ENCODE data around the gene CHI3L2.
"Not testable (repeated sequence)": the region's sequence is repeated elsewhere in the genome, so short reads cannot be mapped to it uniquely, and the experiment has no call there.

The CHI3L2 gene

DNA sequence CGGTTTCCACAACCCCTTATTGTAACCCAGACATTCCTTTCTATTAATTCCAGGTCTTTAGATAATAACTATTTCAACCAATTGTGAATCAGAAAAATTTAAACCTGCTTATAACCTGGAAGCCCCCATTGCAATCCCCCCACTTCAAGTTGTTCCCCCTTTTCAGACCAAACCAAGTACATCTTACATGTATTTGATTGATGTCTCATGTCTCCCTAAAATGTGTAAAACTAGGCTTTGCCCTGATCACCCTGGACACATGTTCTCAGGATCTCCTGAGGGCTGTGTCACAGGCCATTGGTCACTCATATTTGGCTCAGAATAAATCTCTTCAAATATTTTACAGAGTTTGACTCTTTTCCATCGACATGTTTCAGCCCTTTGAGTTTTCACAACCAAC is 12.2 kb upstream of the CHI3L2 start:
- H3K4me3 ChIP-seq (ENCODE audit: low read length); H3K27me3 ChIP-seq (ENCODE audit: insufficient read depth, low read length); H3K9me3 ChIP-seq (ENCODE audit: insufficient read depth, low read depth, low read length); H3K36me3 ChIP-seq (ENCODE audit: insufficient read depth, low read depth, low read length); H3K9ac ChIP-seq (ENCODE audit: low read depth, low read length); H3K27ac ChIP-seq (ENCODE audit: low read length): not testable (repeated sequence)
- H3K4me1 ChIP-seq (ENCODE audit: insufficient read depth, low read length): peaks cover 16% of the 10 kb centered on the region; the same call in 1 of the 2 replicates

DNA sequence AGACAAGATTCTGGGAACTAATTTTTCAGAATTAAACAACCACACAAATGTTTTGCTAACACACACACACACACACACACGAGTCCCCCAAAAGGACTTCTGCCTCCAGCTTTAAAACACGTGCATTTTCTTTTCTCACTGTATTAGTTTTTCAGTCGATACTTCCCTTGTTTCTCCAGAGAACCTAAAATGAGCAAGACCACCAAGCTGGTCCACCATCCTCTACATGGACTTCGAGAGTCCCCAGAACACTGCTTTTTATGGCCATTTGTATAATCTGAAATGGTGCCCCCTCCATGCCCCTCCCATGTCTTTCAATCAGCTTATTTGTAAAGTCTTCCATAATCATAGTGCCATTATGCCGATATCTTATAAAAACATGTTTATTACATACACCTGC is 10.8 kb upstream of the CHI3L2 start:
- no peak overlapping the region for H3K9ac ChIP-seq (ENCODE audit: low read depth, low read length)
- peaks cover 16% of the 10 kb centered on the region; the same call in 1 of the 2 replicates for H3K4me1 ChIP-seq (ENCODE audit: insufficient read depth, low read length)
- no peaks in the 10 kb centered on the region for H3K27me3 ChIP-seq (ENCODE audit: insufficient read depth, low read length)
- no peaks in the 10 kb centered on the region for H3K36me3 ChIP-seq (ENCODE audit: insufficient read depth, low read depth, low read length)
- no peaks in the 10 kb centered on the region for H3K9me3 ChIP-seq (ENCODE audit: insufficient read depth, low read depth, low read length)
- no peak overlapping the region for H3K4me3 ChIP-seq (ENCODE audit: low read length)
- no peak overlapping the region for H3K27ac ChIP-seq (ENCODE audit: low read length)

DNA sequence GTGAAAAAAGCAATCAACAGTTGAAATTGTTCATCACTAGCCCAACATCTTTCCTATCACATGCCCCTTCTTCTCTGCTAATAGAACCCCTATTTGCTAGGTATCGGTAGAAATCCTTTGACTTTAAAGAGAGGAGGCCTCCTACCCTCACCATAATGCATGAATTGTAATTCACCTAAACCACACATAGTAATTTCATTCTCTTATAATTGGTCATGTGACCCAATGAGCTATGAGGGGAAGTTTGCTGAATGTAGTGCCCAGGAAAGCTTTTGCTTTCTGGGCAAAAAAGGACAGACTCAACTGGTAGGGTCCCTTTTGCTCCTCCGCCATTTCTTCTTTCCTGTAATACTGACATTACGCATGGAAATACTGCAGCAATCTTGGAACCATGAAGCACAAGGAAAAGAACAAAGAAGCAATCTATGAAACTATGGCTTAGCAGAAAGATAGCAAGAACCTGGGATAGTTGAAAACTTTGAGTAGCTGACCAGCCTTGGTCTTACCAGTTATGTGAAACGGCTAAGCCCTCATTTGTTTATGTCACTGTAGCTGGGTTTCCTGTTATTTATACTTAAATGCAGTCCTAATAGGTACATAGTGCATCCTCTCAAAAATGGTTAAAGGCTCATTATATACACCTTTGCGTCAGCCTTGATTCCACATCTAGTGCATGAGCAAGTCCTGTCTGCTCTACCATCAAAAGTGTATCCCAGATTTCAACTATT is 10.2 kb upstream of the CHI3L2 start:
- Histone ChIP-seq H3K36me3 (ENCODE audit: insufficient read depth, low read depth, low read length) (no peaks in the 10 kb centered on the region), H3K4me3 (ENCODE audit: low read length) (no peak overlapping the region), H3K27ac (ENCODE audit: low read length) (no peak overlapping the region), H3K9ac (ENCODE audit: low read depth, low read length) (no peak overlapping the region), H3K4me1 (ENCODE audit: insufficient read depth, low read length) (peaks cover 16% of the 10 kb centered on the region; the same call in 1 of the 2 replicates), H3K9me3 (ENCODE audit: insufficient read depth, low read depth, low read length) (no peaks in the 10 kb centered on the region), H3K27me3 (ENCODE audit: insufficient read depth, low read length) (no peaks in the 10 kb centered on the region)

DNA sequence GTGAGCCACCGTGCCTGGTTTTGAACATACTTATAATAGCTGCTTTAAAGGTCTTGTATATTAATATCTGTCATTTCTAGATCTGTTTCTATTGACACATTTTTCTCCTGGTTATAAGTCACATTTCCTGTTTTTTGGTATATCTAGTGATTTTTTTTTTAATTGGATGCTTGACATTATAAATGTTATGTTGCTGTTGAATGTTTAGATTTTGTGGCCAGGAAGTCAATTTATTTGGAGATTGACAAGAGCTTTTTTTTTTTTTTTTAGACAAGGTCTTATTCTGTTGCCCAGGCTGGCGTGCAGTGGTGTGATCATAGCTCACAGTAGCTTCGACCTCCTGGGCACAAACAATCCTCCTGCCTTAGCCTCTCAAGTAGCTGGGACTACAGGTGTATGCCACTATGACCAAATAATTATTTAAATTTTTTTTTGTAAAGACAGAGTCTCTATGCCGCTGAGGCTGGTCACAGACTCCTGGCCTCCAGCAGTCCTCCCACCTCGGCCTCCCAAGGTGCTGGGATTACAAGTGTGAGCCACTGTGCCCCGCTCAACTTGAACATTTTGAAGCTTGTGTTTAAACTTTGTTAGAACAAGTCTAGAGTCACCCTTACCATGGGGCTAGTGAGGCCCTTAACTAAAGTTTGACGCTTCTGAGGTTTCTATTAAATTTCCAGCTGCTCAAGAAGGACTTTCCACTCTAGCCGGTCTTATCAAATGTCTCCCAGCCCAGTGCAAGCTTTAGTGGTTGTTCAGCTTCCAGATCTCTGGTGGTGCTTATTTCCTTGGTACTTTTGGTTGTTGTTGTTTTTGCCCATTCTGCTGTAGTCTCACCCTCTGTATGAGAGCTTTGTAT is 8.6 kb upstream of the CHI3L2 start:
- Histone ChIP-seq H3K4me1 (ENCODE audit: insufficient read depth, low read length) (peaks cover 16% of the 10 kb centered on the region; the same call in 1 of the 2 replicates), H3K4me3 (ENCODE audit: low read length) (no peak overlapping the region), H3K9ac (ENCODE audit: low read depth, low read length) (no peak overlapping the region), H3K9me3 (ENCODE audit: insufficient read depth, low read depth, low read length) (no peaks in the 10 kb centered on the region), H3K27me3 (ENCODE audit: insufficient read depth, low read length) (no peaks in the 10 kb centered on the region), H3K27ac (ENCODE audit: low read length) (no peak overlapping the region), H3K36me3 (ENCODE audit: insufficient read depth, low read depth, low read length) (no peaks in the 10 kb centered on the region)

DNA sequence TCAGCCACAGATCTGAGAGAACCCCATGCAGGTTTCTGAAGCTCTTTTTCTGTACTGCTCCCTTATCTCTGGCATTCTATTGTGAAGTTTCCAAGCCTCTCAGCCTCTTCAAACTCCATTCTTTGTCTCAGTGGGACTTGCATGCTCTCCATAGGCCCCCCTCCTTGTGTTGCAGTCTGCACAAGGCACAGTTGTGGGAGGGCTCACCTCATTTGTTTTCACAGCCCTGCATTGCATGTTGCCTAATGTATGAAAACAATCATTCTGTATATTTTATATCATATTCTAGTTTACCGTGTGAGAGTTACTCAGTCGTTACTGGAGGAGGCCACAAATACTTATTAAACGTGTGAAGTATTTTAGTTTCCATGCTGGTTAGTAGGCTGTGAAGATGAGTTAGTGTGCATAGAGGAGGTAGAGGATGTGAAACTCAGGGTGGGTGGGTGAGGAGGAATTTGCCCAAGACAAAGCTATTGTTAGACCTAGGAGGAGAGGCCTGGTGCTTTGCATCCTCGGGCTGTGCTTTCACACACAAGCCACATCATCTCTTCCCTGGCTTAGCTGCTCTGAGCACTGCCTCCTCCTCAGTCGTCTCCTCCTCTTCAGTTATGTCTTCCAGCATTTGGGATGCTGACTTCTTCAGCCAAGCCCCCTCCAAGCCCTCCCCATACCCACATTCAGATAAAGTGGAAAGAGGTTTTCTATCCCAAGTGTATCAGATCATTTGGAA is 7.8 kb upstream of the CHI3L2 start:
- Histone ChIP-seq H3K36me3 (ENCODE audit: insufficient read depth, low read depth, low read length) (no peaks in the 10 kb centered on the region), H3K27me3 (ENCODE audit: insufficient read depth, low read length) (no peaks in the 10 kb centered on the region), H3K9me3 (ENCODE audit: insufficient read depth, low read depth, low read length) (no peaks in the 10 kb centered on the region), H3K9ac (ENCODE audit: low read depth, low read length) (no peak overlapping the region), H3K4me1 (ENCODE audit: insufficient read depth, low read length) (peaks cover 13% of the 10 kb centered on the region; the same call in 1 of the 2 replicates), H3K27ac (ENCODE audit: low read length) (no peak overlapping the region), H3K4me3 (ENCODE audit: low read length) (no peak overlapping the region)

DNA sequence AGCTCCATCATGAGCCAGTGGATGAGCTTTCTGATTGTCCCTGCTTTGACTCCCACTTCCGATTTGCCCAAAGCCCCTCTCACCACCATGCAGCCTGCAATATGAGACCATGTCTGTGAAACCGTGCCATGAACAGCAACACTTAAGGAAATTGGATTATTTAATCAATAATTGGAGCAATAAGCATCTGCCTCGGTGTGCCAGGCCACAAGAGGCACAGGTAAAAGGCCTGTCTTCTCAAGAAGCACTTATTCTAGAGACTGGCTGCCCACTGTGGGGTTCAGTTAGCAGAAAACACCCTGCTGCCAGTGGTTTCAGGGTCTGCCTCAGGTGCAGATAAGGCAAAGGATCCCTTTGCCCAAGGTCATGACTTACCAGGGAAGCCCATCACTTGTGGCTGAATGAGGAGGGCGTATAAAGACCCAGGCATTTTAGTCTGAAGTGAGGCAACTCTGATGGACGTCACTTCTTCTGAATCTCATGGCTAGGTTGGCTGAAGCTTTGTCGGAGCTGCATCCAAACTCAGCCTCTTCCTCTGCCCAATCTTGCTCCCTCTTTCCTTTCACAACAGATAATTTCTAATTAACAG is 7.1 kb upstream of the CHI3L2 start:
- Histone ChIP-seq H3K36me3 (ENCODE audit: insufficient read depth, low read depth, low read length) (no peaks in the 10 kb centered on the region), H3K27me3 (ENCODE audit: insufficient read depth, low read length) (no peaks in the 10 kb centered on the region), H3K27ac (ENCODE audit: low read length) (no peak overlapping the region), H3K9ac (ENCODE audit: low read depth, low read length) (no peak overlapping the region), H3K4me3 (ENCODE audit: low read length) (no peak overlapping the region), H3K4me1 (ENCODE audit: insufficient read depth, low read length) (peaks cover 11% of the 10 kb centered on the region; the same call in 1 of the 2 replicates), H3K9me3 (ENCODE audit: insufficient read depth, low read depth, low read length) (no peaks in the 10 kb centered on the region)

DNA sequence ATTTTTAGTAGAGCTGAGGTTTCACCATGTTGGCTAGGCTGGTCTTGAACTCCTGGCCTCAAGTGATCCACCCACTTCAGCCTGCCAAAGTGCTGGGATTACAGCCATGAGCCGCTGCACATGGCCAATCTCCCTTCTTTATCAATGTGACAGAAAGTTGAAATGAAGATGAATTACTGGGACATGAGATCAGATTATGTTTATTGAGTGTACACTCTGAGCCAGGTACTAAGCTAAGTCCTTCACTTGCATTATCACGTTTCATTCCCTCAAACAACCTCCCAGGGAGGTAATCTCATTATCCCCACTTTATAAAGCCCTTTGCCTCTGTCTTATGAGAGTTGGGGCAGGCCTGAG is 6.3 kb upstream of the CHI3L2 start:
- H3K27ac ChIP-seq (ENCODE audit: low read length): no peak overlapping the region

DNA sequence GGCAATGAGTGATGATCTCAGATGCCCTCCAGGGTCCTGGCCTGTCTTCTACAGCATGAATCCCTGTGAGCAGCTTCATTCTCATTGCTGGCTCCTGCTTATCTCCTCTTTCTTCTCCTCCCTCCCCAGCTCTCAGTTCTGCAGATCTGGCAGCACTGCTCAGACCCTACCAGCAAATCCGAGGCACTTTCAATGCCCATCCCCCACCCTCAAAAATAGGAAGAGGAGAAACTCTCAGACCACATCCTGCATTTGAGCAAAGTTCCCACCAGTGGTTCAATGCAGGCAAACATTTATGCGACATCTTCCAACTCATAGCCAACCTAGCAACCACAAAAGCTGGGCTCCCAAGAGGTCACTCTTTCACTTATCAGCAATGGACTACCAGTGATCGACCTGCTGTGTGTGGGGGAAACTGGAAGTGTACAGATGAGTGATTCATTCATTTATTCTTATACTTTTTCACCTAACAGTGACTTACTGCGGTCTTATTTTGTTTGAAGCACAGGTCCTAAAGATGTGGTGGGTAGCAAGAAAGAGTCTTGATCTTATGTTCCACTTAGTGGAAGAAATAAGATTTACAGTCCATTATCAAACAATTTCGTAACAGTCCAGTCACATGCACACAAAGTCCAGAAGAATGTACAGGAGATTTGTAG is 5.8 kb upstream of the CHI3L2 start:
- no peak overlapping the region for H3K27ac ChIP-seq (ENCODE audit: low read length)
- peaks cover 18% of the 10 kb centered on the region; the same call in 1 of the 2 replicates for H3K4me1 ChIP-seq (ENCODE audit: insufficient read depth, low read length)
- no peak overlapping the region for H3K9ac ChIP-seq (ENCODE audit: low read depth, low read length)

More for the DNA sequence above, 6.3 kb upstream of the CHI3L2 start:
- H3K9ac ChIP-seq (ENCODE audit: low read depth, low read length): no peak overlapping the region
- no peaks in the 10 kb centered on the region for H3K36me3 ChIP-seq (ENCODE audit: insufficient read depth, low read depth, low read length)
- H3K4me3 ChIP-seq (ENCODE audit: low read length): no peak overlapping the region
- peaks cover 18% of the 10 kb centered on the region; the same call in 1 of the 2 replicates for H3K4me1 ChIP-seq (ENCODE audit: insufficient read depth, low read length)
- H3K9me3 ChIP-seq (ENCODE audit: insufficient read depth, low read depth, low read length): no peaks in the 10 kb centered on the region
- no peaks in the 10 kb centered on the region for H3K27me3 ChIP-seq (ENCODE audit: insufficient read depth, low read length)

DNA sequence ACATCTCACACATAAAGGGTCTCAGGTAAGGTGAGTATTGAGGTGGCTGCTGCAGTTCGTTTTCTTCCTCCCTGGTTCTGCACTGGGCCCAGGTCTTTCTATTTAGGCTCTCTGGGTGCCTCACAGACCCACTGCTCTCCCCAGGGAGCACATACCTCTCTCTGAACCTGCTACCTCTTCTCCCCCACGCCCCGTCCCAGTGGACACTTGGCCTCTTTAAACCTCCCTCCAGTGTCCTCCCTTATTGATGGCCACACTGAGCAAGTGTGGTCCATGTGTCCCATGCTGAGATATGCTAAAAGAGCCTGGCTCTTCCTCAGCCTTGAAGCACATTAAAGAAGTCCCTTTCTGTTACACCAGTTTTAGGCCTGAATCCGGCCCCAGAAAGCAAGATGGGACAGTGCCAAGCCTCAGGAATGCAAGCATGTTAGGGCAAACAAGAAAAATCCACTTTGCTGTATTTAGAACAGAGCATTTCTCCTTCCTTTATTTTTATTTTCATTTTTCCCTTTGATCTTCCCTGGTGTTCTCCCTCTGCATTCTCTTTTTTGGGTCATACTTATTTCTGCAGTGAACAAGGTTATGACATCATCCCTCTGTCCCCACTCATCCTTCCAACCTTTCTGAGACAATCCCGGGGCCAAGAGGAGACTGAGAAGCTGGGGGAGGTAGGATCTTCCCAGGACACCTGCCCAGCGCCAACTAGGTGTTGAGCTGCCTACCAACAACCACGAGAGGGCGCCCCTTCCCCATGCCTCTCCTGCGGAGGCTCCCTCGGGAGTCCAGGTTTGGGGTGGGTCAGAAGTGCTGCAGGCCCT is 5.0 kb upstream of the CHI3L2 start:
- Histone ChIP-seq H3K36me3 (ENCODE audit: insufficient read depth, low read depth, low read length) (no peaks in the 10 kb centered on the region), H3K9me3 (ENCODE audit: insufficient read depth, low read depth, low read length) (no peaks in the 10 kb centered on the region), H3K27ac (ENCODE audit: low read length) (no peak overlapping the region), H3K27me3 (ENCODE audit: insufficient read depth, low read length) (no peaks in the 10 kb centered on the region), H3K9ac (ENCODE audit: low read depth, low read length) (no peak overlapping the region), H3K4me1 (ENCODE audit: insufficient read depth, low read length) (peaks cover 18% of the 10 kb centered on the region; the same call in 1 of the 2 replicates), H3K4me3 (ENCODE audit: low read length) (no peak overlapping the region)

More for the DNA sequence above, 5.8 kb upstream of the CHI3L2 start:
- no peaks in the 10 kb centered on the region for H3K36me3 ChIP-seq (ENCODE audit: insufficient read depth, low read depth, low read length)
- H3K27me3 ChIP-seq (ENCODE audit: insufficient read depth, low read length): no peaks in the 10 kb centered on the region
- no peak overlapping the region for H3K4me3 ChIP-seq (ENCODE audit: low read length)
- H3K9me3 ChIP-seq (ENCODE audit: insufficient read depth, low read depth, low read length): no peaks in the 10 kb centered on the region

DNA sequence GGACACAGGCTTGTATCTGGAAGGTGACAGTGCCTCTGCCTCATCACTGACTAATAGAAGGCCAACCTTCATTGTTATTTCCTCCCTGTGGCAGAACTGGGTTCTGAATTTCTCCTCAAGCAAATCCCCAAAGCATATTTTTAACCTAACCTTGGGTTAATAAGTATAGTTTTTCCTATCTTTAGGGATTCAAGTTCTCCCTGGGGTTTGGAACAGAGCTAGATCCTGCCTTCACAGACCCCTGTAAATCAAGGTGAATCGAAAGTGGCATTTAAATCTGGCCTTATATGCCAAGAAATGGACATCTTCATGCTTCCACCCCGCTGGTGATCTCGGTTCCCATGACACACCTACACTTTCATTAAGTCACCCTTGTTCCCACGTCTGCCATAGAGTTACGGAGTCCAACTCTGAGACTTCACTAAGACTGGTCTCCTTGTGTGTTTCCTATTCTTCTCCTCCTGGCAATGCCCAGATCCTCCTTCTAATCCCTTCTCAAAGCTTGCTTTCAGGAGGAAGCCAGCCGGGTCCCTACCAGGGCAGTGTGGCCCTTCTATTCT is 4.3 kb upstream of the CHI3L2 start:
- peaks cover 14% of the 10 kb centered on the region; the same call in 1 of the 2 replicates for H3K4me1 ChIP-seq (ENCODE audit: insufficient read depth, low read length)
- no peak overlapping the region for H3K4me3 ChIP-seq (ENCODE audit: low read length)
- no peaks in the 10 kb centered on the region for H3K9me3 ChIP-seq (ENCODE audit: insufficient read depth, low read depth, low read length)
- no peaks in the 10 kb centered on the region for H3K36me3 ChIP-seq (ENCODE audit: insufficient read depth, low read depth, low read length)
- no peak overlapping the region for H3K27ac ChIP-seq (ENCODE audit: low read length)
- H3K9ac ChIP-seq (ENCODE audit: low read depth, low read length): no peak overlapping the region
- no peaks in the 10 kb centered on the region for H3K27me3 ChIP-seq (ENCODE audit: insufficient read depth, low read length)
